Measurements from ENCODE around the gene LTBP3. TPM values are rescaled to one million over a fixed set of nuclear protein-coding genes. Genes with fewer than 3 reads are reported as not detected.

The LTBP3 gene
- total and polyA plus RNA-seq, 2 donors (not counting 3 experiments of a cell fraction or from before 2014, with no cell fraction given): 120 to 209 TPM

GRCh38 chr11:65501186-65501471, 57.0 kb downstream of the LTBP3 start:
- Histone ChIP-seq H3K79me2 (ENCODE audit: control insufficient read depth, insufficient read depth, low read length) (peaks cover 89% of the 10 kb centered on the region), H2AFZ (ENCODE audit: low read depth, low read length) (no peak overlapping the region), H3K4me2 (ENCODE audit: insufficient read depth, low read length) (peak overlapping the region; percentile 97), H3K27ac (ENCODE audit: insufficient read depth, low read depth, low read length) (peak overlapping the region; percentile 89), H4K20me1 (replicated peaks; ENCODE audit: control insufficient read depth, extremely low read depth, insufficient read depth, low read length) (peaks cover 20% of the 10 kb centered on the region), H3K9me1 (replicated peaks; ENCODE audit: control insufficient read depth, extremely low read depth, insufficient read depth, low read length) (no peaks in the 10 kb centered on the region), H3K9me3 (replicated peaks; ENCODE audit: control insufficient read depth, insufficient read depth, low read length) (no peaks in the 10 kb centered on the region), H3K4me1 (ENCODE audit: control insufficient read depth, extremely low read depth, insufficient read depth, low read length) (peaks cover 34% of the 10 kb centered on the region), H3K36me3 (ENCODE audit: control insufficient read depth in 2 of 2, extremely low read depth in 1 of 2, insufficient read depth in 2 of 2, low read length in 2 of 2) (peaks cover 22 to 32% of the 10 kb centered on the region in 2 experiments), H3K9ac (replicated peaks; ENCODE audit: extremely low read depth, insufficient read depth, low read length) (peak overlapping the region; percentile 95), H3K27me3 (ENCODE audit: control insufficient read depth in 2 of 2, insufficient read depth in 2 of 2, low read length in 2 of 2) (no peaks in the 10 kb centered on the region), H3K4me3 (replicated peaks in 1 of 3; ENCODE audit: insufficient read depth in 1 of 3, low read depth in 1 of 3, low read length in 3 of 3) (peak overlapping the region; percentile 67 to 98 (median 91))
- no peak for DNase-seq (ENCODE audit: low read depth, low spot score)
- dilution Hi-C loops (cut with MboI; ENCODE audit: extremely low pct_ligation_motif_present, low sequenced_read_pairs) (no loop called here), intact Hi-C loops (cut with micrococcal nuclease) (no loop called here)
- BruUV-seq (replicated peaks): no TSS peak
- CTCF ChIA-PET: interaction anchor here (1.9 to 6.9 kb wide), 3 partner anchors 12 to 29 kb away, joined by 7 to 80 read pairs (median 9); no protein-coding TSS in a partner anchor
- no peak for FAIRE-seq
- TF ChIP-seq POLR2A (IDR thresholded peaks at IDR 0.05; ENCODE audit: low read depth, low read length) (no peak), CTCF (IDR thresholded peaks at IDR 0.05; ENCODE audit: extremely low read depth in 1 of 2, insufficient read depth in 1 of 2, low read depth in 1 of 2, low read length in 2 of 2) (no peak), POLR2AphosphoS5 (IDR thresholded peaks at IDR 0.05; ENCODE audit: insufficient read depth, low read depth, low read length) (no peak), MAX (IDR thresholded peaks at IDR 0.05; ENCODE audit: insufficient read depth, insufficient read length) (no peak), EZH2 (IDR thresholded peaks at IDR 0.05; ENCODE audit: borderline replicate concordance, low read depth, low read length, severe bottlenecking) (no peak), FOS (IDR thresholded peaks at IDR 0.05; ENCODE audit: borderline replicate concordance, insufficient read depth, low read length) (no peak), GATA2 (IDR thresholded peaks at IDR 0.05; ENCODE audit: insufficient read depth, insufficient read length, low read depth, low read length) (no peak), JUN (IDR thresholded peaks at IDR 0.05; ENCODE audit: borderline replicate concordance, insufficient read depth, insufficient read length, low read depth) (no peak), MYC (IDR thresholded peaks at IDR 0.05; ENCODE audit: low read depth, low read length) (no peak)
- POLR2A ChIA-PET: interaction anchor here (1.3 to 13.9 kb wide), 5 partner anchors 12 to 82 kb away, joined by 3 to 283 read pairs (median 30); no protein-coding TSS in a partner anchor

All from endothelial cell of umbilical vein (primary cell).